WTC11 (cell line): Measurements from ENCODE around the gene DBH. TPM values are rescaled to one million over a fixed set of nuclear protein-coding genes. Genes with fewer than 3 reads are reported as not detected.

Experiments used
- ATAC-seq: fragments of 200-7000 bp; cut with Tn5 transposase; 2 replicates; pipeline ENCODE4 v1.10.0; 2021; ENCODE audit warnings: mild to moderate bottlenecking, moderate library complexity
- CTCF ChIA-PET: fragments of 300-600 bp; sonication (Branson Sonifier 250); formaldehyde crosslinking; loops from one replicate; lab custom pipeline; 2021; ENCODE audit warnings: antibody characterized with exemption; lab: Charles Lee
- POLR2A ChIA-PET: fragments of 350-600 bp; sonication (Branson Sonifier 250); formaldehyde crosslinking; loops from one replicate; lab custom pipeline; 2021; ENCODE audit warnings: antibody characterized with exemption; lab: Charles Lee
- DNase-seq: peaks from one replicate; pipeline ENCODE4 v3.0.0; 2021; ENCODE audit warnings: low spot score
- H3K27ac Mint-ChIP-seq: 2 replicates; pipeline ENCODE4 v1.8.0; 2021; ENCODE audit warnings: mixed read lengths
- H3K27me3 Mint-ChIP-seq: 2 replicates; pipeline ENCODE4 v1.8.0; 2021; ENCODE audit warnings: low read depth, mild to moderate bottlenecking, moderate library complexity, mixed read lengths
- H3K36me3 Mint-ChIP-seq: 2 replicates; pipeline ENCODE4 v1.8.0; 2021; ENCODE audit warnings: mixed read lengths
- H3K4me1 Mint-ChIP-seq: 2 replicates; pipeline ENCODE4 v1.8.0; 2022; ENCODE audit warnings: mixed read lengths
- H3K4me3 Mint-ChIP-seq: 2 replicates; pipeline ENCODE4 v1.8.0; 2021; ENCODE audit warnings: mild to moderate bottlenecking, moderate library complexity, mixed read lengths
- H3K9me3 Mint-ChIP-seq: 2 replicates; pipeline ENCODE4 v1.8.0; 2021; ENCODE audit warnings: mixed read lengths
- CREB1 ChIP-seq: sonication (generic); formaldehyde crosslinking; IDR thresholded peaks from 2 replicates; pipeline ENCODE4 v1.8.0; 2023; ENCODE audit warnings: mild to moderate bottlenecking, missing genetic modification reagents
- FOXK1 ChIP-seq: sonication (generic); formaldehyde crosslinking; IDR thresholded peaks from 2 replicates; pipeline ENCODE4 v1.8.0; 2022; ENCODE audit warnings: mild to moderate bottlenecking, moderate library complexity, missing genetic modification reagents
- JUN ChIP-seq: sonication (generic); formaldehyde crosslinking; IDR thresholded peaks from 2 replicates; pipeline ENCODE4 v1.8.0; 2023; ENCODE audit warnings: mild to moderate bottlenecking, missing genetic modification reagents
- KAT7 ChIP-seq: sonication (generic); formaldehyde crosslinking; IDR thresholded peaks from 2 replicates; pipeline ENCODE4 v1.8.1; 2023; ENCODE audit warnings: missing genetic modification reagents, mild to moderate bottlenecking, borderline replicate concordance
- NR2C2 ChIP-seq: sonication (generic); formaldehyde crosslinking; IDR thresholded peaks from 2 replicates; pipeline ENCODE4 v1.8.0; 2022; ENCODE audit warnings: mild to moderate bottlenecking, missing genetic modification reagents
- OVOL2 ChIP-seq: fragments of 250-450 bp; sonication (Bioruptor Pico); IDR thresholded peaks from 2 replicates; pipeline ENCODE4 v1.9.0; 2021; ENCODE audit warnings: mild to moderate bottlenecking, borderline replicate concordance
- RELA ChIP-seq: sonication (generic); formaldehyde crosslinking; IDR thresholded peaks from 2 replicates; pipeline ENCODE4 v1.8.1; 2022; ENCODE audit warnings: missing genetic modification reagents, mild to moderate bottlenecking, borderline replicate concordance
- RORB ChIP-seq: fragments of 250-450 bp; sonication (Bioruptor Pico); IDR thresholded peaks from 2 replicates; pipeline ENCODE4 v1.9.0; 2021; ENCODE audit warnings: mild to moderate bottlenecking
- SP1 ChIP-seq: sonication (generic); formaldehyde crosslinking; conservative IDR thresholded peaks from 2 replicates; pipeline ENCODE4 v1.8.1; 2022; ENCODE audit warnings: missing genetic modification reagents
- TP53 ChIP-seq: sonication (generic); formaldehyde crosslinking; IDR thresholded peaks from 2 replicates; pipeline ENCODE4 v1.8.1; 2023; ENCODE audit warnings: mild to moderate bottlenecking, missing genetic modification reagents
- ZBTB21 ChIP-seq: sonication (generic); formaldehyde crosslinking; IDR thresholded peaks from 2 replicates; pipeline ENCODE4 v1.8.1; 2023; ENCODE audit warnings: mild to moderate bottlenecking, missing genetic modification reagents, borderline replicate concordance
- ZMAT4 ChIP-seq: fragments of 250-450 bp; sonication (Bioruptor Pico); IDR thresholded peaks from 2 replicates; pipeline ENCODE4 v1.9.0; 2021; ENCODE audit warnings: mild to moderate bottlenecking
- ZNF219 ChIP-seq: sonication (generic); formaldehyde crosslinking; IDR thresholded peaks from 2 replicates; pipeline ENCODE4 v1.8.0; 2023; ENCODE audit warnings: missing genetic modification reagents, mild to moderate bottlenecking, borderline replicate concordance
- ZNF263 ChIP-seq: sonication (generic); formaldehyde crosslinking; IDR thresholded peaks from 2 replicates; pipeline ENCODE4 v1.8.1; 2022; ENCODE audit warnings: low read depth, mild to moderate bottlenecking, moderate library complexity, missing genetic modification reagents
- ZNF317 ChIP-seq: sonication (generic); formaldehyde crosslinking; IDR thresholded peaks from 2 replicates; pipeline ENCODE4 v1.8.1; 2023; ENCODE audit warnings: low read depth, mild to moderate bottlenecking, moderate library complexity, missing genetic modification reagents, borderline replicate concordance
- total RNA-seq: library from RNA; stranded (reverse); gene quantifications from 3 replicates; pipeline ENCODE4 v1.2.3, GENCODE V29; 2021
- TF ChIP-seq, protein P1 (sequence below): fragments of 250-450 bp; sonication (Bioruptor Pico); IDR thresholded peaks from 2 replicates; pipeline ENCODE4 v1.9.0; 2021; ENCODE audit warnings: moderate library complexity, mild to moderate bottlenecking, inconsistent platforms, borderline replicate concordance
- TF ChIP-seq, protein P2 (sequence below): sonication (generic); formaldehyde crosslinking; IDR thresholded peaks from 2 replicates; pipeline ENCODE4 v1.8.0; 2022; ENCODE audit warnings: mild to moderate bottlenecking, missing genetic modification reagents
- TF ChIP-seq, protein P3 (sequence below): sonication (generic); formaldehyde crosslinking; conservative IDR thresholded peaks from 2 replicates; pipeline ENCODE4 v1.8.1; 2023; ENCODE audit warnings: mild to moderate bottlenecking, low read depth, missing genetic modification reagents, moderate library complexity
- TF ChIP-seq, protein P4 (sequence below): sonication (generic); formaldehyde crosslinking; IDR thresholded peaks from 2 replicates; pipeline ENCODE4 v1.8.1; 2023; ENCODE audit warnings: mild to moderate bottlenecking, moderate library complexity, missing genetic modification reagents
- TF ChIP-seq, protein P5 (sequence below): sonication (generic); formaldehyde crosslinking; IDR thresholded peaks from 2 replicates; pipeline ENCODE4 v1.8.1; 2023; ENCODE audit warnings: mild to moderate bottlenecking, missing genetic modification reagents
- TF ChIP-seq, protein P6 (sequence below): sonication (generic); formaldehyde crosslinking; conservative IDR thresholded peaks from 2 replicates; pipeline ENCODE4 v1.8.1; 2022; ENCODE audit warnings: mild to moderate bottlenecking, missing genetic modification reagents

Gene DBH
- total RNA-seq, 1 experiment from 2014 or later, result 0.24 TPM

DNA sequence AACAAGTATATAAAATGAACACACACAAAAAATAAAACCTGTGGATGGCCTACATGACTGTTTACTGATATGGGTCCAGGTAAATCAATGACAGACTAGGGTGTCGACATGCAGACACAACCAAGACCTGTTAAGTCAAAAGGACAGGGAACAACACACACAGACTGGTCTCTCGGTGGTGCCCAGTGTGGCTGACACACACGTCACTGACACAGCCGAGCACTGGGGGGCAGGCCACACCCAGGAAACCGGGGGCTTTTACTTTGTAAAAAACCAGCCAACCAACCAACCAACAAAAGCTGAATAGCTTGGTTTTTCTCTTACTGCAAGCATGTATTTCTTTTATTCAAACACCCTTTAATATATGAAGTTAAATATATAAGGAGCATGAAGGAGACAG, 31.9 kb upstream of the DBH start:
- ChIA-PET CTCF (interaction anchor here (1.0 to 1.5 kb wide), 5 partner anchors 11 to 165 kb away, joined by 3 to 4 read pairs (median 3); no protein-coding TSS in a partner anchor), POLR2A (no interaction called here)
- no peak overlapping the region for H3K27ac Mint-ChIP-seq
- no peaks in the 10 kb centered on the region for H3K9me3 Mint-ChIP-seq
- peaks cover 6% of the 10 kb centered on the region for H3K4me1 Mint-ChIP-seq
- peaks cover 18% of the 10 kb centered on the region for H3K27me3 Mint-ChIP-seq
- no peaks in the 10 kb centered on the region for H3K36me3 Mint-ChIP-seq
- H3K4me3 Mint-ChIP-seq, result no peak overlapping the region
- ATAC-seq, result no peak
- TF ChIP-seq, protein P1, sequence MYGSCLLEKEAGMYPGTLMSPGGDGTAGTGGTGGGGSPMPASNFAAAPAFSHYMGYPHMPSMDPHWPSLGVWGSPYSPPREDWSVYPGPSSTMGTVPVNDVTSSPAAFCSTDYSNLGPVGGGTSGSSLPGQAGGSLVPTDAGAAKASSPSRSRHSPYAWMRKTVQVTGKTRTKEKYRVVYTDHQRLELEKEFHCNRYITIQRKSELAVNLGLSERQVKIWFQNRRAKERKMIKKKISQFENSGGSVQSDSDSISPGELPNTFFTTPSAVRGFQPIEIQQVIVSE (CRISPR knock-in tag), result no peak
- no peak for TF ChIP-seq TP53
- TF ChIP-seq ZNF219 (CRISPR knock-in tag), result no peak
- TF ChIP-seq RORB, result no peak
- TF ChIP-seq ZNF263, result no peak
- no peak for TF ChIP-seq JUN (CRISPR knock-in tag)
- no peak for DNase-seq

- no peak overlapping the region for H3K27ac Mint-ChIP-seq
- POLR2A ChIA-PET, result no interaction called here
Observed at GRCh38 chr9:133604856-133605255, 31.3 kb upstream of the DBH start.

DNA sequence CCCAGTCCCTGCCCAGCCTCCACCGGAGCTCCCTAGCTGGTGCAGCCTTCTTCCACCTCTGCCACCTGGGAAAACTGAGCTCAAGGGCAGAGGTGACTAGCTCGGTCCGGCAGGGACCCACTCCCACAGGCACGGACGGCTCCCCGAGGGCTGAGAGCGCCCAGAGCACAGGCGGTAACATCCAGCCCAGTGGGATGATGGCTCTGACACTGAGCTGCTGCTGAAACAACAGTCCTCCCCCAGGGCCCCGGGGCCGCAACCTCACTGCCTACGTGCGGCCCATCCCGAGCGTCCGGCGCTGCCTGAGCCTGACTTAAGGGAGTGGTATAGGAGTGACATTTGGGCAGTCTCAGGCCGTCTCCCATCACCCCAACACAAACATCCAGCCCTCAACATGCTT, 30.7 kb upstream of the DBH start:
- Mint-ChIP-seq H3K4me3 (no peak overlapping the region), H3K27ac (no peak overlapping the region), H3K4me1 (peaks cover 9% of the 10 kb centered on the region), H3K9me3 (no peaks in the 10 kb centered on the region), H3K27me3 (peaks cover 28% of the 10 kb centered on the region), H3K36me3 (no peaks in the 10 kb centered on the region)
- ATAC-seq (no peak), DNase-seq (no peak)
- TF ChIP-seq, protein P2, sequence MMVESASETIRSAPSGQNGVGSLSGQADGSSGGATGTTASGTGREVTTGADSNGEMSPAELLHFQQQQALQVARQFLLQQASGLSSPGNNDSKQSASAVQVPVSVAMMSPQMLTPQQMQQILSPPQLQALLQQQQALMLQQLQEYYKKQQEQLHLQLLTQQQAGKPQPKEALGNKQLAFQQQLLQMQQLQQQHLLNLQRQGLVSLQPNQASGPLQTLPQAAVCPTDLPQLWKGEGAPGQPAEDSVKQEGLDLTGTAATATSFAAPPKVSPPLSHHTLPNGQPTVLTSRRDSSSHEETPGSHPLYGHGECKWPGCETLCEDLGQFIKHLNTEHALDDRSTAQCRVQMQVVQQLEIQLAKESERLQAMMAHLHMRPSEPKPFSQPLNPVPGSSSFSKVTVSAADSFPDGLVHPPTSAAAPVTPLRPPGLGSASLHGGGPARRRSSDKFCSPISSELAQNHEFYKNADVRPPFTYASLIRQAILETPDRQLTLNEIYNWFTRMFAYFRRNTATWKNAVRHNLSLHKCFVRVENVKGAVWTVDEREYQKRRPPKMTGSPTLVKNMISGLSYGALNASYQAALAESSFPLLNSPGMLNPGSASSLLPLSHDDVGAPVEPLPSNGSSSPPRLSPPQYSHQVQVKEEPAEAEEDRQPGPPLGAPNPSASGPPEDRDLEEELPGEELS (CRISPR knock-in tag), result no peak
- TF ChIP-seq JUN (CRISPR knock-in tag) (no peak), NR2C2 (no peak), RELA (CRISPR knock-in tag) (no peak), TP53 (no peak), ZMAT4 (CRISPR knock-in tag) (no peak), OVOL2 (CRISPR knock-in tag) (no peak)
- TF ChIP-seq, protein P3, sequence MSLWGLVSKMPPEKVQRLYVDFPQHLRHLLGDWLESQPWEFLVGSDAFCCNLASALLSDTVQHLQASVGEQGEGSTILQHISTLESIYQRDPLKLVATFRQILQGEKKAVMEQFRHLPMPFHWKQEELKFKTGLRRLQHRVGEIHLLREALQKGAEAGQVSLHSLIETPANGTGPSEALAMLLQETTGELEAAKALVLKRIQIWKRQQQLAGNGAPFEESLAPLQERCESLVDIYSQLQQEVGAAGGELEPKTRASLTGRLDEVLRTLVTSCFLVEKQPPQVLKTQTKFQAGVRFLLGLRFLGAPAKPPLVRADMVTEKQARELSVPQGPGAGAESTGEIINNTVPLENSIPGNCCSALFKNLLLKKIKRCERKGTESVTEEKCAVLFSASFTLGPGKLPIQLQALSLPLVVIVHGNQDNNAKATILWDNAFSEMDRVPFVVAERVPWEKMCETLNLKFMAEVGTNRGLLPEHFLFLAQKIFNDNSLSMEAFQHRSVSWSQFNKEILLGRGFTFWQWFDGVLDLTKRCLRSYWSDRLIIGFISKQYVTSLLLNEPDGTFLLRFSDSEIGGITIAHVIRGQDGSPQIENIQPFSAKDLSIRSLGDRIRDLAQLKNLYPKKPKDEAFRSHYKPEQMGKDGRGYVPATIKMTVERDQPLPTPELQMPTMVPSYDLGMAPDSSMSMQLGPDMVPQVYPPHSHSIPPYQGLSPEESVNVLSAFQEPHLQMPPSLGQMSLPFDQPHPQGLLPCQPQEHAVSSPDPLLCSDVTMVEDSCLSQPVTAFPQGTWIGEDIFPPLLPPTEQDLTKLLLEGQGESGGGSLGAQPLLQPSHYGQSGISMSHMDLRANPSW, result no peak
- POLR2A ChIA-PET, result no interaction called here
- CTCF ChIA-PET, result interaction anchor here (0.7 to 1.4 kb wide), 11 partner anchors 14 to 163 kb away, joined by 3 to 4 read pairs (median 3); no protein-coding TSS in a partner anchor

More at GRCh38 chr9:133604856-133605255, 31.3 kb upstream of the DBH start:
- TF ChIP-seq, protein P4, sequence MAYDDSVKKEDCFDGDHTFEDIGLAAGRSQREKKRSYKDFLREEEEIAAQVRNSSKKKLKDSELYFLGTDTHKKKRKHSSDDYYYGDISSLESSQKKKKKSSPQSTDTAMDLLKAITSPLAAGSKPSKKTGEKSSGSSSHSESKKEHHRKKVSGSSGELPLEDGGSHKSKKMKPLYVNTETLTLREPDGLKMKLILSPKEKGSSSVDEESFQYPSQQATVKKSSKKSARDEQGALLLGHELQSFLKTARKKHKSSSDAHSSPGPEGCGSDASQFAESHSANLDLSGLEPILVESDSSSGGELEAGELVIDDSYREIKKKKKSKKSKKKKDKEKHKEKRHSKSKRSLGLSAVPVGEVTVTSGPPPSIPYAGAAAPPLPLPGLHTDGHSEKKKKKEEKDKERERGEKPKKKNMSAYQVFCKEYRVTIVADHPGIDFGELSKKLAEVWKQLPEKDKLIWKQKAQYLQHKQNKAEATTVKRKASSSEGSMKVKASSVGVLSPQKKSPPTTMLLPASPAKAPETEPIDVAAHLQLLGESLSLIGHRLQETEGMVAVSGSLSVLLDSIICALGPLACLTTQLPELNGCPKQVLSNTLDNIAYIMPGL (CRISPR knock-in tag), result no peak
- TF ChIP-seq, protein P5, sequence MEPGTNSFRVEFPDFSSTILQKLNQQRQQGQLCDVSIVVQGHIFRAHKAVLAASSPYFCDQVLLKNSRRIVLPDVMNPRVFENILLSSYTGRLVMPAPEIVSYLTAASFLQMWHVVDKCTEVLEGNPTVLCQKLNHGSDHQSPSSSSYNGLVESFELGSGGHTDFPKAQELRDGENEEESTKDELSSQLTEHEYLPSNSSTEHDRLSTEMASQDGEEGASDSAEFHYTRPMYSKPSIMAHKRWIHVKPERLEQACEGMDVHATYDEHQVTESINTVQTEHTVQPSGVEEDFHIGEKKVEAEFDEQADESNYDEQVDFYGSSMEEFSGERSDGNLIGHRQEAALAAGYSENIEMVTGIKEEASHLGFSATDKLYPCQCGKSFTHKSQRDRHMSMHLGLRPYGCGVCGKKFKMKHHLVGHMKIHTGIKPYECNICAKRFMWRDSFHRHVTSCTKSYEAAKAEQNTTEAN, result no peak
- TF ChIP-seq SP1 (CRISPR knock-in tag), result no peak
- TF ChIP-seq ZNF317 (CRISPR knock-in tag), result no peak
- TF ChIP-seq ZBTB21 (CRISPR knock-in tag), result no peak
- TF ChIP-seq CREB1 (CRISPR knock-in tag), result no peak
- no peak for TF ChIP-seq KAT7 (CRISPR knock-in tag)
- TF ChIP-seq, protein P6, sequence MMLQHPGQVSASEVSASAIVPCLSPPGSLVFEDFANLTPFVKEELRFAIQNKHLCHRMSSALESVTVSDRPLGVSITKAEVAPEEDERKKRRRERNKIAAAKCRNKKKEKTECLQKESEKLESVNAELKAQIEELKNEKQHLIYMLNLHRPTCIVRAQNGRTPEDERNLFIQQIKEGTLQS (CRISPR knock-in tag), result no peak
- TF ChIP-seq FOXK1 (CRISPR knock-in tag), result no peak
- Mint-ChIP-seq H3K4me1 (peaks cover 9% of the 10 kb centered on the region), H3K4me3 (no peak overlapping the region), H3K36me3 (no peaks in the 10 kb centered on the region), H3K27me3 (peaks cover 23% of the 10 kb centered on the region), H3K9me3 (no peaks in the 10 kb centered on the region)
- CTCF ChIA-PET, result interaction anchor here (0.7 to 1.4 kb wide), 13 partner anchors 14 to 164 kb away, joined by 3 to 4 read pairs (median 3); no protein-coding TSS in a partner anchor
- DNase-seq (no peak), ATAC-seq (no peak)
